AG10803 (cell line): ENCODE data around the gene PDIA3.
"Not testable (repeated sequence)": the region's sequence is repeated elsewhere in the genome, so short reads cannot be mapped to it uniquely, and the experiment has no call there.

Experiments
- DNase-seq: peaks from one replicate; pipeline ENCODE4 v3.0.0; 2010; ENCODE audit warnings: low read depth
- H3K4me3 ChIP-seq: 2 replicates; pipeline ENCODE4 v1.5.1; 2011; ENCODE audit warnings: mild to moderate bottlenecking, low read length, control low read depth
- CTCF ChIP-seq: conservative IDR thresholded peaks from 2 replicates; pipeline ENCODE4 v1.5.1; 2011; ENCODE audit warnings: mild to moderate bottlenecking, low read length, control low read depth, inconsistent platforms

PDIA3 gene

GRCh38 chr15:43800286-43801141, 54.3 kb downstream of the PDIA3 start, which contains the start of gene HYPK:
HYPK (plus strand) TSS chr15:43800599; CDS start chr15:43800623, 24 bp downstream.
- H3K4me3 ChIP-seq = peak within 1 kb of the TSS; percentile 99
- peak; percentile 88 for DNase-seq
- no peak for TF ChIP-seq CTCF

- not testable (repeated sequence) for DNase-seq, H3K4me3 ChIP-seq
Measured at GRCh38 chr15:43802676-43803075, 56.4 kb downstream of the PDIA3 start.

GRCh38 chr15:43808435-43808950, 62.3 kb downstream of the PDIA3 start:
- TF ChIP-seq CTCF = no peak
- no peak overlapping the region for H3K4me3 ChIP-seq
- no peak for DNase-seq

- no peak for TF ChIP-seq CTCF
- no peak for DNase-seq
- H3K4me3 ChIP-seq = no peak overlapping the region
Measured at GRCh38 chr15:43808960-43809678, 62.9 kb downstream of the PDIA3 start.

GRCh38 chr15:43815064-43815463, 68.8 kb downstream of the PDIA3 start:
- DNase-seq, H3K4me3 ChIP-seq: not testable (repeated sequence)

- TF ChIP-seq CTCF = no peak
- H3K4me3 ChIP-seq = no peak overlapping the region
- DNase-seq = no peak
Measured at GRCh38 chr15:43821505-43821904, 75.3 kb downstream of the PDIA3 start.
